HG03521 (cell line): ENCODE results near the gene VWA5B1.
"Not testable (repeated sequence)": the region's sequence is repeated elsewhere in the genome, so short reads cannot be mapped to it uniquely, and the experiment has no call there.

Experiments used
- ATAC-seq: cut with Tn5 transposase; IDR thresholded peaks from one replicate; pipeline ENCODE4 v1.9.1; 2021; ENCODE audit warnings: mild to moderate bottlenecking, moderate library complexity; ENCODE audit not compliant: unreplicated experiment

VWA5B1 gene

DNA sequence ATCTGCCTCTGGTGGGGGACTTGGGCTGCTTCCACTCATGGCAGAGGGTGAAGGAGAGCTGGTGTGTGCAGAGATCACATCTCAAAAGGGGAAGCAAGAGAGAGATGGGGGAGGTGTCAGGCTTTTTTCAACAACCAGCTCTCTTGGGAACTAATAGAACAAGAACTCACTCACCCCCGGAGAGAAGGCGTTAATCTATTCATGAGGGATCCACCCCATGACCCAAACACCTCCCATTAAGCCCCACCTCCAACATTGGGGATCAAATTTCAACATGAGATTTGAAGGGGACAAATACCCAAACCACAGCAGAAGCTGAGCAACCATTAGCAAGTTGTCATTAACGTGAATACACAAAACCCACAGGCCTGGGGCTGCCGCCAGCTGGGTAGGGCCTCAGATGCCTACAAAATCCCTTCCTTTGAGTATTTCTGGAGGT lies 12.0 kb upstream of the VWA5B1 start:
- ATAC-seq = no peak

DNA sequence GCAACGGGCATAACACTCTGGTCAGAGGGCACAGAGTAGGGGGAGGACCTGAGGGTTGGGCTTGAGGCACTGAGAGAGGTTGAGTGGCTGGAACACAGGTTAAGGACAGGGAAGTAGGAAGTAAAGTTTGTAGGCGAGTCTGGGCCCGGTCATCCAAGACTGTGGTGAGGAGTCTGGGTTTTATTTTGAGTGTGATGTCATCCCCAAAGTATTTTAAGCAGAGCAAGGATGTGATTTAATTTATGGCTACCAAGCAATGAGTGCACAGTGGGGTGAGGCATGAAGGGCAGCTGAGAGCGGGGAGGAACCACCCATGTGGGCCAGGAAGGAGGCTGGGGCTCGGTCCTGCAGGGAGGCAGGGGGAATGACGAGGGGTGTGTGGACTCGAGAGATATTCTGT lies 11.2 kb upstream of the VWA5B1 start:
- no peak for ATAC-seq

DNA sequence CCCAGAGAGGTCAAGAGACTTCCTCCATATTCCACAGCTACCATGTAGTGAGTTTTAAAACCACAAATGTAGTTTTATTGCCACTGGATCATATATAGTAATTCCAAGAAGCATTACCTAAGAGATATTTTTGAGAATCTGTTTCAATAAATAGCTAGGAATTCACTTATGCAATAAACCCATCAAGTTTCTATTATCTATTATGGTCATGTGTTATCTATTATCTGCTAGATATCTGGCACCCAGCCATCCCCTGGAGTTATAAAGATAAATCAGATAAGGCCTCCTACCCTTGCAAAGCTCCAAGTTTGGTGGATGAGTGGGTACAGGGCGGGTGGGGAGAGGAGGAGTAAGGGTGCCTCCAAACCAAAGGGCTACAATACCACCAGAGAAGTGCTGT lies 10.3 kb upstream of the VWA5B1 start:
- no peak for ATAC-seq

DNA sequence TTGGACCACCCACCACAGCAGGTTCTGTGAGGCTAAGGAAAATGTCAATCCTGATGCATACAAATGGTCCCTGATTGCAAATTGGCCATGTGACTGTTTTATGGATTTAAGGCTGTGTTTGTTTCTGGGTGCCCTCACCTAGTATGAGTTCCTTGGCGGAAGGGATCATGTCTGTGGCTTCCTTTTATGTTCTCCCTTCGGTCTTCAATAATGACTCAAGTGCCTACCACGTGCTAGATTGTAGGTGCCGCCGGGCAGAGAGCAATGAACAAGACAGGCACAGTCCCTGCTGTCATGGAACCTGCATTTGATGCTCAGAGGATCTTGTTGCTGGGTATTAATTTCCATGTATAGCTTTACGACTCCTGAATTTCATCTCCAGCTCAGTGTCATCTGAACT lies 9.8 kb upstream of the VWA5B1 start:
- ATAC-seq = no peak

DNA sequence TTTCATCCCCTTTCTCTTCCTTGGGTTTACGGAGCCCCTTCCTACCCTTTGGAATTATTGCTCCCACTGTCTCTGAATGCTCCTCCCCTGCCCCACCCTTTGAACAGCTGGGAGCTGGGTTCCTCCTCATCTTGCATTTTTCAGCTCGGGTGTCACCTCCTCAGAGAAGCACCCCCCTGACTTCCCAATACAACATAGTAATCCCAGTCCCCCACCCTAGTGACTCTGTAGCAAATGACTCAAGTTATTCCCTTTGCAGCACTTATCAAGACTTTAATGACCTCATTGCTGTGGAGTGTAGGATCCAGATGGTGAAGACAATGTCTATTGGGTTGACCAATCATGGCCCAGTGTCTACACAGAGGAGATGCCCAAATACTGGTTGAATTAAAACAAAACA lies 8.9 kb upstream of the VWA5B1 start:
- no peak for ATAC-seq

DNA sequence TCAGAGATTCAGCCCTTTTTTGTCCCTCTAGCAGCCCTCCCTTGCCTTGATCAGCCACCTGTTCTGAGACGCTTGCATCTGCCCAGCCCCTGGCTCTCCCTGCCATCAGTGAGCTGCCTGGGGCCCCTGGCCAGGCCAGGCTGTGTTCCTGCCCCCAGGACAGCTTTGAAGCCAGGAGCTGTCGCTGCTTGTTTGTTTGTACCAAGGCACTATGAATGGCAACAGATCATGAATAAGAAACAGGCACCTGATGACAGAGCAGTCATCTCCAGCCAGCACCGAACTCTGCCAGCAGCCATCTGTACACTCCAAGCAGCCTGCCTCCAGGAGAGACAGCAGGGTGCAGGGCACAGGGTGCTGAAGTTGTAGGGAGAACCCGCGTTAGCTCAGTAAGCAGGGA lies 8.1 kb upstream of the VWA5B1 start:
- ATAC-seq = no peak

DNA sequence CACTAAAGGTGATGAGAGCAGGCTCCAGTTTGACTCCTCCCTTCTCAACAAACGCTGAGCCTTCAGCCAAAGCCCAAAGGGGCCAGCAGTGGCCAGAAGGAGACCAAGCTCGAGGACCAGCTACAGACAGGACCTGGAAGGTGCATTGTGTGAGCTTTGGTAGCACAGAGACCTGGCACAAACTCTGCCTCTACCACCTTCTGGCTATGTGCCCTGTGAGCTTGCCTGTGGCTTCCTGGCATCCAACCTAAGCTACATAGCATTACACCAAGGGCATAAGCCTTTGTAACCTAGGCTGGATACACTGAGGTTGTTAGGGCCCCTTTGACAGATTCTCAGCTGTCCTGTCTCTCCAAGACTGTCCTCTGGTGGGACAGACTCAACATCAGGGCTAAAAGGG lies 6.6 kb upstream of the VWA5B1 start:
- no peak for ATAC-seq

DNA sequence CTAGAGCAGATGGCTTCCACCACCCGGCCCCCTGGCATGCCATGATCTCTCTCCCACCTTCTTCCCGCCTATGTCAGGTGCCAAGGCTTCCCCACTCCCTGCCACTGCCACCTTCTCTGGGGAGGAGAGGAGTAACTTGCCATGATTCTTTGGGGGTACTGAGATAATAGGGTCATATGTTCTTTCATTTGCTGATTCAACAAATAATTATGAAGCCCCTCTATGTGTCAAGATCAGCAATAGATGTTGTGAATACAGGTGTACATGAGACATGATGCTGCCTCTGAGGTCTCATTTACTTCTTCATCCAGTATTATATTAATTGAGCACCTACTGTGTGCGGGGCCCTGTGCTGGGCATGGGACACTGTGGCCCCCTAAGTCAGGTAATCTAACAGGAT lies 6.0 kb upstream of the VWA5B1 start:
- ATAC-seq = no peak

DNA sequence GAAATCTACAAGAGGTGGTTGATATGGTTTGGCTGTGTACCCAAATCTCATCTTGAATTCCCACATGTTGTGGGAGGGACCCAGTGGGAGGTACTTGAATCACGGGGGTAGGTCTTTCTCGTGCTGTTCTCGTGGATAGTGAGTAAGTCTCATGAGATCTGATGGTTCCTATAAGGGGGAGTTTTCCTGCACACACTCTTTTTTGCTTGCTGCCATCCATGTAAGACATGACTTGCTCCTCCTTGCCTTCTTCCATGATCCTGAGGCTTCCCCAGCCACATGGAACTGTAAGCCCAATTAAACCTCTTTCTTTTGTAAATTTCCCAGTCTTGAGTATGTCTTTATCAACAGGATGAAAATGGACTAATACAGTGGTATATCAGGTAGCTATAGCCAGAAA lies 5.2 kb upstream of the VWA5B1 start:
- ATAC-seq = no peak

DNA sequence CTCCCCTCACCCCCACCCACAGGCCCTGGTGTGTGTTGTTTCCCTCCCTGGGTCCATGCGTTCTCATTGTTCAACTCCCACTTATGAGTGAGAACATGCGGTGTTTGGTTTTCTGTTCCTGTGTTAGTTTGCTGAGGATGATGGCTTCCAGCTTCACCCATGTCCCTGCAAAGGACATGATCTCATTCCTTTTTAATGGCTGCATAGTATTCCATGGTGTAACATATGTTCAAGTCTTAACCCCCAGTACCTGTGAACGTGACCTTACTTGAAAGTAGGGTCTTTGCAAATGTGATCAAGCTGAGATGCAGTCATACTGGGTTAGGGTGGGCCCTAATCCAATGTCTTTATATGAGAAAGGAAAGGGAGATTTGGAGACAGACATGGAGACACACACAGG lies 3.0 kb upstream of the VWA5B1 start:
- not testable (repeated sequence) for ATAC-seq

DNA sequence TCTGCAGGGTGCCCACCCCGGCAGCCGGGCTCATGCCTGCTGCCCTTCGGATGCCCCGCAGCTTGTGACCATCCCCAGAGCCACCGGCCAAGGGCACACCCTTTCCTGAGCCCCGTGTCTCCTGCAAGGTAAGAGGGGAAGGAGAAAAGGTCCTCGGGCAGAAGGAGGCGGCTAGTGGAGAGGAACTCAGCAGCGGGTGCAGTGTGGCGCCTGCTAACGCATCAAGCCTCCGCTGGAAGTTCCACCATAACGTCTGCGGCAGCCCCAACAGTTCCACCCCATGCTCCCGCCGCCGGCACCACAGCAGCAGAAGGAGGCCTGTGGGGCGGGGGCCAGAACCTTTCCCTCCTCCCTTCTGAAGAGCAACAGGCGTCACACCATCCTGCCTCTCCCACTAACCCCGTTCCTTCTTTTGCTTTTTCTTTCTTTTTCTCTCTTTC lies 990 bp downstream of the VWA5B1 start:
- ATAC-seq = no peak

DNA sequence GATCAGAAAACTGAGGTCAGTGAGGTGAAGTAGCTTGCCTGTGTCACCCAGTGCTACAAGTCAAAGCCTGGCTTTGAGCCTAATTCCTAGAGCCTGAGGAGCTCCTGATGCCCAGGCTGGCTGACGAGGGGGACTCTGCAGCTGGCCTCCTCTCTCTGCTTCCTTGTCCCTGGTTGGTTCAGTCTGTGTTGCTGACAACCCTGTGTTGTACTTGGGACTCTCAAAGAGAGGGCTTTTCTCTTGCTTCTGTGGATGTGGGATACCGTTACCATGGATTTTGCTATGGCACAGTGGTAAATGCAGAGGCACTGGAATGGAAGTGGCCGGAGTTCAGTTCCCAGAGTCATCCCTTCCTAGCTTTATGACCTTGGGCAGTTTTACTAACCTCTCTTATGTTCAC lies 8.0 kb downstream of the VWA5B1 start:
- ATAC-seq = no peak

DNA sequence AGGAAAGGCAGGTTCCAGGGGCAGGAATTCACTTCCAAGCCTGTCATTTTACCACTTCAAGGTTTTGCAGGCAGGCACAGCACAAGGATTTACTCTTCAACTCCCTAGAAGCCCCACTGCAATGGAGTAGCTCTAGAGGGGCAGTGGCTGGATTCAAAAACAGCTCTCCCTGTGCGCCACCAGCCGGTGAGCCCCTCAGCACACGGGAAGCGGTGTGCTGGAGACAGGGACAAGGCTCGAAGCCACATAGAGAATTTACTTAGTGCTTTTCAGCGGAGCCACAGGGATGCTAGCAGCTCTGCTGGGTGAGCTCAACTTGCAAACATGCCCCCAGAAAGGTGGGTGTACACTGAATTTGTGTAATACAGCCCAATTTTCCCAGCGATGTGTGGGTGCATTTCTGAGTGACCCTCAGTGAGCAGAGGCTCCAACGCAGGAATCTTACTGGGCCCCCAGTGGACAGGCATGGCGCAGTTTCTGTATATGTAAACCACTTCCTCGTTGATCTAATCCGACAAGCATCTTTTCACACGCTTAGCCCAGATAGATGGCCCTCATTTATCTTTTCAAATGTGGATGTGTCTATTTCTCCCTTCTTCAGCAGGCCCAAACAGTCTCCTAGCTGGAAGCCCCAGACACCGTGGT lies 10.9 kb downstream of the VWA5B1 start:
- no peak for ATAC-seq

DNA sequence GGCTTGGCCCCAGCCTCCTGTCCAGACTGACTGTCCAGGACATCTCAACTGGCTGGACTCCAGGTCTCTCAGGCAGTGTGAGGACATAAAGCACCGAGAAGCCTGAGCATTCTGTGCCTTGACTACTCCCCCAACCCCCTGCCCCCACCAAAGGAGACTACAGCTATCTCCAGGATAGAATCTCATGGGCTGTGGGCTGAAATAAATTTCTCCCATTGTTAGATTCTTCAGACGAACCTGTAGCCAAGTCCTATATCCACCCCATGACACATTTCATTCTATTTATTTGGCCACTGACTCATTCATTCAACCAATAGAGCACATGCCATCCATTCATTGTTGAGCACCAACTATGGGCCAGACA lies 11.4 kb downstream of the VWA5B1 start:
- no peak for ATAC-seq

DNA sequence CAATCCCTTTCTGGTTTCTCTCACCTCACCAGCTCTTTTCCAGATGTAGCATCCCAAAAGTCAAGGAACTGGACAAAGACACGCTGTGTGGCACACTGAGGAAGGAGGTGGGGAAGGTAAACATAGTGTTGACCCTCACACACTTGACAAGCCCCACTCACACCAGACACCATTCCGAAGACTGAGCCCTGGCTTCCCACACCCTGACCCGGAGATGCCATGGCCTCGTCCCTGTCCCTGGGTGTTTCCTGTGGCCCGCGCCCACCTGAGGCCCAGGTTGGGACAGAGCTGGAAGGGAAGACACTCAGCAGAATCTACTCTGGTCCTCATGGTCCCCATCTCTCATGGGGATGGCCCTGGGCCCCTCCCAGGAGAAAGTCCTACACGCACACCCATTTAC lies 16.4 kb downstream of the VWA5B1 start:
- no peak for ATAC-seq

DNA sequence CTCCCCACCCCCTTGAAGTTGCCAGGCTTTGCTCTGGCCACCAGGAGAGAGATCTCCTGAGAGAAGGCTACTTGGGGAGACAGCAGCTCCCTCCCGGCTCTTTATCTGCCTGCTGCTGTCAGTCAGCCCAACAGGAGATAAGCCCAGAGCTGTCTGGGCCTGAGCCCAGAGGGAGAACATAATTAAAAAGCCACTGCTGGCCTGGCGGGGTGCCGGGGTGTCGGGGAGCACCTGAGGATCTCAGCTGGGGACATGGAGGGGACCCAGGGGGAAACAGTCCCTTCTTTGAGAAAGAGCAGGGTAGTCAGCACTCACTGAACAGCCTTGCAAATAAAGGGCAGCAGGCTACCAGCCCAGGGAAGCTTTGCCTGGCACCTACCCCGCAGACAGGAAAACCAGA lies 17.9 kb downstream of the VWA5B1 start:
- ATAC-seq = no peak

DNA sequence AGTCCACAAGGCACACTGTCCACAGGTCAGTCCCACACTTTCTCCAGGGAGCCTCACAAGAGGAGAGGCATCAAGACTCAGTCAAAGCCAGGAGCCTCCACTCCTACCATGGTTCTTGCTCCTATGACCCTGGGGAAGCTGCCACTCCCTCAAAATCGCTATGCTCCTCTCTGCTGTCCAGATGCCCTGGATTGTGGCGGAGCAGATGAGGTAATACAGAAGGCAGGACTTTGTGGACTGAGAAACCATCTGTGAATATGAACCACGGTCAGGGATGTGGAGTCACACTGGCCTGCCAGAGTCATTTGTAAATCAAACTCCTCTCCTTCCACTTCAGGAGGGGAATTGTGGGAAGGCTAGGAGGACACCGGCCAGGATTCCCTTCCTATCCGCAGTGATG lies 20.6 kb downstream of the VWA5B1 start:
- ATAC-seq = no peak

DNA sequence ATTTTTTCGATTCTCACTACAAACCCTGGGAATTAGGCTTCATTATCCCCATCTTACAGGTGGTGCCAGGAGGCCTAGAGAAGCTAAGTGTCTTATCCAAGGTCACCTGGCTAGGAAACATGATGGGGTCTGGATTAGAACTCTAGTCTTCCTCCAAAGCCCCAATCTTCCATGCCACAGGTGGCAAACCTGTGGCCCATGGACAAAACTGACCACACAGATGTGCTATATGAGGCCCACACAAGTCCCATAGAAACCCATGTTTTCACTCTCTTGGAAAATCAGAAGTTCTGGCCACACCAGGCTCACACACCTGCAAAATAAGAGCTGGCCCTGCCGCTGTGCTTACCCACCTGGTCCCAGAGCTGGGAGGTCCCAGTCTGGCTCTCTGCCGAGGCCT lies 21.6 kb downstream of the VWA5B1 start:
- no peak for ATAC-seq

DNA sequence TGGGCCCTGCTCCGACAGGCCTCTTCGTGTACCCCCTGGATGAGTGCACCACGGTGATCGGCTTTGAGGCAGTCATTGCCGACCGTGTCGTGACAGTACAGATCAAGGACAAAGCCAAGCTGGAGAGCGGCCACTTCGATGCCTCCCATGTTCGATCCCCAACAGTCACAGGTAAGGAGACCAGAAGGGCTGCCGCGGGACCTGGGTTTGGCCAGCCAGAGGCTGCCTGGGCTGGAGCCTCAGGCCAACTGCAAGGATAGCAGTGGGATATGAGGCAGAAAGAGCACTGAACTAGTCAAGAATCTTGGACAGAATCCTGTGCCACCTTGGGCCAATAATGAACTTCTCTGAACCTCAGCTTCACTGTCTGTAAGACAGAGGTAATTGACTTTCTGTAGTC lies 22.1 kb downstream of the VWA5B1 start:
- ATAC-seq = no peak

DNA sequence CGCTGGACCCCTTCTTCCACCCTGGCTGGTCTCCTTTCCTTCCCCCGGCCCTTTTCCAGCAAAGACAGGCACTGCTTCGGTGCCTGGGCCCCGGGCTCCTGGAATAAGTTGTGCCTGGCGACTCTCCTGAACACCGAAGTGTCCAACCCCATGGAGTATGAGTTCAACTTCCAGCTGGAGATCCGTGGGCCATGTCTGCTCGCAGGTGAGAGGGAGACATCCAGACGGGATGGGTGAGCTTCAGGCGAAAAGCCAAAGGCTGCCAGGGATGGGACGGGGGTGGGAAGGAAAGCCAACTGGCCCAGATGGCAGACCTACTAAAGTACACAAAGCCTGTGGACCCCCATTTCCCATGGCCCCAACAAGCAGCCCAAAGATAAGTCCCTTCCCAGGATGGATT lies 26.8 kb downstream of the VWA5B1 start:
- ATAC-seq = no peak

DNA sequence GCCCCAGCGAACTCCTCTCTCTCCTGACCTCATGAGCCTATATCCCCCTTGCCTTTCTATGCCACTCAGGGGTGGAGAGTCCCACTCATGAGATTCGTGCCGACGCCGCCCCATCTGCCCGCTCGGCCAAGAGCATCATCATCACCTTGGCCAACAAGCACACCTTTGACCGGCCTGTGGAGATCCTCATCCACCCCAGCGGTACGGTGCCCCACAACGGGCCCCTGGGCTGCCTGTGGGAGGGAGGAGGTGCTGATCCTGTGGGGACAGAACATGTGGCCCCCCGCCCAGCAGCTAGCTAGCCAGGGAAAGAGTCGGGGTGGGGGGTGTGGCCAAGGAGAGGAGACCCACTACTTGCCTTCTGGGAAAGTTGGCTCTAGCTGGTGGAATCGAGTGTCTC lies 27.8 kb downstream of the VWA5B1 start:
- ATAC-seq = no peak

DNA sequence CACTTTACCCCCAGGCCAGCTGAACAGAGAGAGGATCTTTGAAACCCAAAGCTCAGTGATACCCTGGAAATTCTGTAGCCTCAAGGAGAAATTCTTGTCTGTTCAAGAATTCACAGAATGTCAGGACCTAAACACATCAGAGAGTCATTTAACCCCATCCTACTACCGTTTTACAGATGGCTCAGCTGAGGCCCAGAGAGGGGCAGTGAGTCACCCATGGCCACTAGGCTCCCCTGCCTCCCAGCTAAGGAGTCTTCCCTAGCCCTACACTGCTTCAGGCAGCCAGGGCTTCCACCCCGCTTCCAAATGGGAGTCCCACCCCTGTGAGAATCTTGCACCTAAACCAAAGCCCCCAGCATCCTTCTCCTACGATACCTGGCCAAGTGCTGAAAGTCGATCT lies 28.3 kb downstream of the VWA5B1 start:
- no peak for ATAC-seq

DNA sequence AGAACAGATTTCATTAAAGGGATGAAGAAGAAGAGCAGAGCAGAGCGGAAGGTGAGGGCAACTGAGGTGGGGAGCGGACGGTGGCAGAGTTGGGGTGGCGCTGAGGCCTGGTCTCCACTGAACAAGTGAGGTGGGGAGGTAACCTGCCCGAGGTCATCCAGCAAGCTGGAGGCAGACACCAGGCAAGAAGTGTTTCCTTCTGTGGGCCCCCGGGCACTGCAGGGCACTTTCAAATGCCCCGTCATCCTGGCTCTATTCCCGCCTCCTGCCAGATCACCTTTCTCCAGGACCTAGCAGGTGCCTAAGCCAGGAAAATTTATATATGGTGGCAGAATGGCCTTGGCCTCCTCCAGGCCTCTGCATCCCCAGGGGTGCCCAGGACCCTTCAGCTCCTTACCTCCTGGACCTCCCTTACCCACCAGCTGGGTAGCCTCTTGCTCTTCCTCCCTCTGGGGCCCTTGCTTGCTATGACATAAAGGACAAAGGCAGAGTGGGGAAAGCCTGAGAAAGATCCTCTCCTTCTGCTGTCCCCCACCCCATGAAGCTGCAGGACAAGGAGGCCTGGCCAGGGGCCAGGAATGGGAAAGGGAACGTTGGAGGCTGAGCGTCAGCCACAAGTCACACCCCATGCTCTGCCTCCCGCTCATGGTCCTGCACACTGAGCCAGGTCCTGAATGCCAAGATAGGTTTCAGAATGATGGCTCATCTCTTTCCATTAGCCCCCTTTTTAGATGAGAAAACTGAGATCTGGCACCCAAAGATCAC lies 29.0 kb downstream of the VWA5B1 start:
- ATAC-seq = no peak
